ENCODE results near the gene FGR. TPM values are rescaled to one million over a fixed set of nuclear protein-coding genes. Genes with fewer than 3 reads are reported as not detected.

The FGR gene
- polyA plus RNA-seq (2012; rRNA removed), result not detected in 2 replicates
- polyA plus RNA-seq (2012; cell fraction: cytosol; rRNA removed), result not detected in 2 replicates
- polyA plus RNA-seq (2012; cell fraction: nucleus; rRNA removed), result 0.01 TPM in 1 of 2 replicates, not detected in the other

DNA sequence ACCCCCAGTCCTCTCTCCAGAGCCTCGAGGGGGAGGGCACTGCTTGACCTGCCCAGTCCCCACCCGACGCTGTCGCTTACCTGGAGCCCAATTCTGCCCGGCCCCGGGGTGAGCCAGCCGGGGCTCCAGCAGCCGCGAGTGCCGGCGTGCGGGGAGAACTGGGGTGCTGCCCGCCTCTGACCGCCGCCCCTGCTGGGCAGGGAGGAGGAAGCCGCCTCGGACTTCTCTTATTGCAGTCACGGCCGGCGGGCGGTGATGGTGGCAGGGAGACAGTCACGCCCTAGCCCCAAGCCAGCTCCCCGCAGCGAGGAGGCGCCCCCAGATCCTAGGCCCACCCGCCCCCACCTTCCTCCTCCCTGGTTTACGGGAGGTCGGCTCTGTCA is at the start of gene FGR:
TSS of gene FGR (minus strand) at position 201 of the 383 bp plus-strand sequence. CDS start 11,269 bp downstream, outside the sequence.
- H3K36me3 ChIP-seq (replicated peaks in 1 of 2; ENCODE audit: control insufficient read depth in 1 of 2, insufficient read depth in 2 of 2, low read length in 1 of 2), result no peaks in the 10 kb centered on the region
- H3K4me1 ChIP-seq (ENCODE audit: control insufficient read depth in 1 of 2, insufficient read depth in 2 of 2, low read depth in 1 of 2, low read length in 1 of 2), result peaks cover 0 to 2% of the 10 kb centered on the region in 2 experiments; a peak in 1 of 4 replicates
- H3K4me2 ChIP-seq, result no peak within 1 kb of the TSS
- TF ChIP-seq FOXM1 (IDR thresholded peaks at IDR 0.05; ENCODE audit: low read depth), result no peak
- TF ChIP-seq GABPA (IDR thresholded peaks at IDR 0.05; ENCODE audit: low read depth), result no peak
- no peak for TF ChIP-seq MEF2A (IDR thresholded peaks at IDR 0.05; ENCODE audit: borderline replicate concordance, low read depth)
- no peak for TF ChIP-seq GATA2 (CRISPR knock-in tag; IDR thresholded peaks at IDR 0.05)
- TF ChIP-seq TAF1 (IDR thresholded peaks at IDR 0.05; ENCODE audit: borderline replicate concordance, low read depth, low read length), result no peak
- TF ChIP-seq, protein P1, sequence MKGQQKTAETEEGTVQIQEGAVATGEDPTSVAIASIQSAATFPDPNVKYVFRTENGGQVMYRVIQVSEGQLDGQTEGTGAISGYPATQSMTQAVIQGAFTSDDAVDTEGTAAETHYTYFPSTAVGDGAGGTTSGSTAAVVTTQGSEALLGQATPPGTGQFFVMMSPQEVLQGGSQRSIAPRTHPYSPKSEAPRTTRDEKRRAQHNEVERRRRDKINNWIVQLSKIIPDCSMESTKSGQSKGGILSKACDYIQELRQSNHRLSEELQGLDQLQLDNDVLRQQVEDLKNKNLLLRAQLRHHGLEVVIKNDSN (IDR thresholded peaks at IDR 0.05; ENCODE audit: borderline replicate concordance, low read depth), result no peak
- TF ChIP-seq, protein P2, sequence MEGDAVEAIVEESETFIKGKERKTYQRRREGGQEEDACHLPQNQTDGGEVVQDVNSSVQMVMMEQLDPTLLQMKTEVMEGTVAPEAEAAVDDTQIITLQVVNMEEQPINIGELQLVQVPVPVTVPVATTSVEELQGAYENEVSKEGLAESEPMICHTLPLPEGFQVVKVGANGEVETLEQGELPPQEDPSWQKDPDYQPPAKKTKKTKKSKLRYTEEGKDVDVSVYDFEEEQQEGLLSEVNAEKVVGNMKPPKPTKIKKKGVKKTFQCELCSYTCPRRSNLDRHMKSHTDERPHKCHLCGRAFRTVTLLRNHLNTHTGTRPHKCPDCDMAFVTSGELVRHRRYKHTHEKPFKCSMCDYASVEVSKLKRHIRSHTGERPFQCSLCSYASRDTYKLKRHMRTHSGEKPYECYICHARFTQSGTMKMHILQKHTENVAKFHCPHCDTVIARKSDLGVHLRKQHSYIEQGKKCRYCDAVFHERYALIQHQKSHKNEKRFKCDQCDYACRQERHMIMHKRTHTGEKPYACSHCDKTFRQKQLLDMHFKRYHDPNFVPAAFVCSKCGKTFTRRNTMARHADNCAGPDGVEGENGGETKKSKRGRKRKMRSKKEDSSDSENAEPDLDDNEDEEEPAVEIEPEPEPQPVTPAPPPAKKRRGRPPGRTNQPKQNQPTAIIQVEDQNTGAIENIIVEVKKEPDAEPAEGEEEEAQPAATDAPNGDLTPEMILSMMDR (IDR thresholded peaks at IDR 0.05), result no peak
- no peak for TF ChIP-seq FOSL2 (IDR thresholded peaks at IDR 0.05; ENCODE audit: borderline replicate concordance, low read depth)
- 85% methylated on average over 7 of the region's 28 CpGs for WGBS (ENCODE audit: low lambda C conversion rate)
- DNase-seq, result no peak
- H3K27ac ChIP-seq (ENCODE audit: low read depth in 2 of 2, low read length in 1 of 2), result no peak within 1 kb of the TSS
- ChIA-PET POLR2A (no interaction called here), CTCF (interaction anchor here (1.3 kb wide), 1 partner anchor 278 kb away, joined by 4 read pairs; no protein-coding TSS in a partner anchor)
- no peaks in the 10 kb centered on the region for H3K9me2 ChIP-seq
- no peaks in the 10 kb centered on the region for H3K27me3 ChIP-seq (ENCODE audit: insufficient read depth)
- no peaks in the 10 kb centered on the region for H3F3A ChIP-seq (replicated peaks; ENCODE audit: insufficient read depth)
- H2AFZ ChIP-seq (ENCODE audit: low read depth), result no peak within 1 kb of the TSS
- H4K20me1 ChIP-seq (ENCODE audit: insufficient read depth), result no peaks in the 10 kb centered on the region
- H3K79me2 ChIP-seq (ENCODE audit: insufficient read depth), result no peaks in the 10 kb centered on the region
- H3K9ac ChIP-seq, result no peak within 1 kb of the TSS
- no peak within 1 kb of the TSS for H3K4me3 ChIP-seq (ENCODE audit: low read depth in 2 of 2, low read length in 1 of 2)
- H3K9me3 ChIP-seq, result no peaks in the 10 kb centered on the region

DNA sequence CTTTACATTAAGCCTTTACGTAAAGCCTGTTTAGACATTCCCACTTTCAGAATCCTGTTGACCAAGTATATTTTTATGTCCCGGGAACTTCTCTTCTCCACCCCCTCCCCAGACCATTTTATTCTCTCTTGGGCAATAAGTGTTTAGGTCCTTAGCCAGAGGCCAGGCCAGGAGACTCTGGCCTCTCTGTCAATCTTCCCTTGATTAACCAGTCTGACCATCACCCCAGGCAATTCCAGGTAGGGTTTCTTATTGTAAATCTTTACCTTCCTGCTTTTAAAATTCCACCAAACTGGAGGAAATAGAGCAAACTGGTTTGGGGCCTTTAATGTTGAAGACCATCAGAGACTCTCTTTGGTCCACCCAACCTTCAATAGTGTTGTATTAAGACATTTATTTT is 49.2 kb upstream of the FGR start:
- Histone ChIP-seq H3K79me2 (ENCODE audit: insufficient read depth) (no peaks in the 10 kb centered on the region), H3F3A (replicated peaks; ENCODE audit: insufficient read depth) (no peaks in the 10 kb centered on the region), H3K4me1 (ENCODE audit: control insufficient read depth in 1 of 2, insufficient read depth in 2 of 2, low read depth in 1 of 2, low read length in 1 of 2) (no peaks in the 10 kb centered on the region), H3K4me2 (no peak overlapping the region), H3K9ac (no peak overlapping the region), H3K27ac (ENCODE audit: low read depth in 2 of 2, low read length in 1 of 2) (no peak overlapping the region), H3K9me3 (0 out of 2 replicates have a peak, but pooled peaks cover 3% of the 10 kb centered on the region), H3K27me3 (ENCODE audit: insufficient read depth) (no peaks in the 10 kb centered on the region; the same call in 1 of the 2 replicates), H3K36me3 (replicated peaks in 1 of 2; ENCODE audit: control insufficient read depth in 1 of 2, insufficient read depth in 2 of 2, low read length in 1 of 2) (no peaks in the 10 kb centered on the region), H2AFZ (ENCODE audit: low read depth) (no peak overlapping the region), H3K4me3 (ENCODE audit: low read depth in 2 of 2, low read length in 1 of 2) (no peak overlapping the region), H3K9me2 (no peaks in the 10 kb centered on the region), H4K20me1 (ENCODE audit: insufficient read depth) (no peaks in the 10 kb centered on the region)
- TF ChIP-seq FOXJ3 (CRISPR knock-in tag; IDR thresholded peaks at IDR 0.05) (no peak), NRF1 (IDR thresholded peaks at IDR 0.05; ENCODE audit: low read depth, low read length) (no peak), GATA2 (CRISPR knock-in tag; IDR thresholded peaks at IDR 0.05) (no peak), NFIC (IDR thresholded peaks at IDR 0.05; ENCODE audit: borderline replicate concordance) (no peak), CHD2 (IDR thresholded peaks at IDR 0.05; ENCODE audit: low read length, partially characterized antibody) (no peak), ELF1 (IDR thresholded peaks at IDR 0.05) (no peak), POLR2AphosphoS5 (IDR thresholded peaks at IDR 0.05; ENCODE audit: low read depth, low read length) (no peak), GABPA (IDR thresholded peaks at IDR 0.05; ENCODE audit: low read depth) (no peak), RFX5 (IDR thresholded peaks at IDR 0.05; ENCODE audit: low read length) (no peak), FOSL2 (IDR thresholded peaks at IDR 0.05; ENCODE audit: borderline replicate concordance, low read depth) (no peak)
- TF ChIP-seq, protein P2 (IDR thresholded peaks at IDR 0.05), result no peak
- TF ChIP-seq, protein P1 (IDR thresholded peaks at IDR 0.05; ENCODE audit: borderline replicate concordance, low read depth), result no peak
- TF ChIP-seq, protein P3, sequence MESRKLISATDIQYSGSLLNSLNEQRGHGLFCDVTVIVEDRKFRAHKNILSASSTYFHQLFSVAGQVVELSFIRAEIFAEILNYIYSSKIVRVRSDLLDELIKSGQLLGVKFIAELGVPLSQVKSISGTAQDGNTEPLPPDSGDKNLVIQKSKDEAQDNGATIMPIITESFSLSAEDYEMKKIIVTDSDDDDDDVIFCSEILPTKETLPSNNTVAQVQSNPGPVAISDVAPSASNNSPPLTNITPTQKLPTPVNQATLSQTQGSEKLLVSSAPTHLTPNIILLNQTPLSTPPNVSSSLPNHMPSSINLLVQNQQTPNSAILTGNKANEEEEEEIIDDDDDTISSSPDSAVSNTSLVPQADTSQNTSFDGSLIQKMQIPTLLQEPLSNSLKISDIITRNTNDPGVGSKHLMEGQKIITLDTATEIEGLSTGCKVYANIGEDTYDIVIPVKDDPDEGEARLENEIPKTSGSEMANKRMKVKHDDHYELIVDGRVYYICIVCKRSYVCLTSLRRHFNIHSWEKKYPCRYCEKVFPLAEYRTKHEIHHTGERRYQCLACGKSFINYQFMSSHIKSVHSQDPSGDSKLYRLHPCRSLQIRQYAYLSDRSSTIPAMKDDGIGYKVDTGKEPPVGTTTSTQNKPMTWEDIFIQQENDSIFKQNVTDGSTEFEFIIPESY (IDR thresholded peaks at IDR 0.05; ENCODE audit: borderline replicate concordance, low read depth), result no peak
- TF ChIP-seq, protein P4, sequence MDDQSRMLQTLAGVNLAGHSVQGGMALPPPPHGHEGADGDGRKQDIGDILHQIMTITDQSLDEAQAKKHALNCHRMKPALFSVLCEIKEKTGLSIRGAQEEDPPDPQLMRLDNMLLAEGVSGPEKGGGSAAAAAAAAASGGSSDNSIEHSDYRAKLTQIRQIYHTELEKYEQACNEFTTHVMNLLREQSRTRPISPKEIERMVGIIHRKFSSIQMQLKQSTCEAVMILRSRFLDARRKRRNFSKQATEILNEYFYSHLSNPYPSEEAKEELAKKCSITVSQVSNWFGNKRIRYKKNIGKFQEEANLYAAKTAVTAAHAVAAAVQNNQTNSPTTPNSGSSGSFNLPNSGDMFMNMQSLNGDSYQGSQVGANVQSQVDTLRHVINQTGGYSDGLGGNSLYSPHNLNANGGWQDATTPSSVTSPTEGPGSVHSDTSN (IDR thresholded peaks at IDR 0.05), result no peak
- WGBS (ENCODE audit: low lambda C conversion rate), result 57% methylated on average over 2 of the region's 2 CpGs
- CTCF ChIA-PET, result no interaction called here
- DNase-seq, result no peak
- POLR2A ChIA-PET, result no interaction called here
